ENCODE results near the gene GNB5.

DNA sequence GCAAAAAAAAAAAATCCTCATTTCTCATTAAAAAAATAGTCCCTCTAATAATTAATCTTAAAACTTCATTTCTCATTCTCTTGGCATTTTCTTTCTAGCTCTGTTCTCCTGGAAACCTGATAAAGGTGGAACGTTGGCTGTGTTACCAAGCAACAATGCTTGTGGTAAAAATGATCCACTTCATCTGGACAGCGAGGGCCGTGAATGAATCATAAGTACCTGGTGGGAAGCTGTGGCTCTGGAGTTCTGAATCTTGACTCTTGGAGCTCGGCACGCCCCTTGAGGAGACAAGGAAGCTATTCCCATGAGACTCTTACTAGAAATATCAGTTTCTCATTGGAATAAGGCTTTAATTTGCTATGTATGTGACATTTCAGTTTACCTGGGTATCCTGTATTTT lies 111.2 kb downstream of the GNB5 start:
- TF ChIP-seq POLR2AphosphoS5 (IDR thresholded peaks at IDR 0.05; ENCODE audit: borderline replicate concordance, low read depth, low read length) (no peak), EZH2 (IDR thresholded peaks at IDR 0.05) (no peak)
